NCI-H226 (cell line): ENCODE results near the gene CD82.

Experiments used
- DNase-seq: peaks from one replicate; pipeline ENCODE4 v3.0.0-alpha.2; 2015

The CD82 gene

DNA sequence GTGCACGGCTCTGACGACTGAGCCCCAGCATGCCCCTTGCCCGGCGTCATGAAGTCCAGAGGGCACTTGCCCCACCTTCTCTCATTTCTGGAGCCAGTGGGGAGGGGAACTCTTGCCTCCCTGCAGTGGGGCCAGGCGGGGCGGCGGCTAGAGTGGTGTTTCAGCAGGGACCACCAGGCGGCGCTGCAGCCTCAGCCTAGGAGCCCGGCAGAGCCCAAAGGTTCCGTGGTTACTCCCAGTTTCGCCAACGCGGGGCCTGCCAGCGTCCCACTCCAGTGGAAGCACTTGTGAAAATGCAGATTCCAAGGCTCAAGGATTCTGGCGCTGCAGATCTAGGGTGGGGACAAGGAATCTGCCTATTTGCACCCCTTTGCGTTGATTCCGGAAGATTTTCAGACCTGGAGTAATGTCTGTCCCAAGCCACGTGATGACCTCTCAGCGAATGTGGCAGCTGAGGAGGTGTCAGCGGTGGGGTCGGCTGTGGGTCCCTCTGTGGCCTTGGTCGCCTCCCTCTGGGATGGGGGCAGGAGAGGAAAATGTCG lies 55.7 kb downstream of the CD82 start:
- DNase-seq = peak; percentile 40

DNA sequence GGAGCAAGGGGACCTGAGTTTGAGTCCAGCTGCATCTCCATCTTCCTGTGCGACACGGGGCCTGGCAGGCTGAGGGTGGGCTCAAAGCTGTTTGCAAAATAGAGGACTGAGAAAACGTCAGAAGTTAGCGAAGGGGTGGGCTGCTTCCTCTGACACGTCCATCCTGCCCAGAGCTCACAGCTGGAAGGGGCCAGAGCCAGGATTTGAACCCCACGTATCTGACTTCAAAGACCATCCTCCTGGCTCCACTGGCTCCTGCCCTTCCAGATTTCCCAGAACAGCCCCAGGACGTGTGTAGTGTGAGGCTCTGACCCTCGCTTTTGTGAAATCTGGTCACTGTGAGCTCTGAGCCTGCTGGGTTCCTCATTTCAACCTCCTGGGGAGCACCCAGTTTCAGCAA lies 56.3 kb downstream of the CD82 start:
- DNase-seq = no peak

DNA sequence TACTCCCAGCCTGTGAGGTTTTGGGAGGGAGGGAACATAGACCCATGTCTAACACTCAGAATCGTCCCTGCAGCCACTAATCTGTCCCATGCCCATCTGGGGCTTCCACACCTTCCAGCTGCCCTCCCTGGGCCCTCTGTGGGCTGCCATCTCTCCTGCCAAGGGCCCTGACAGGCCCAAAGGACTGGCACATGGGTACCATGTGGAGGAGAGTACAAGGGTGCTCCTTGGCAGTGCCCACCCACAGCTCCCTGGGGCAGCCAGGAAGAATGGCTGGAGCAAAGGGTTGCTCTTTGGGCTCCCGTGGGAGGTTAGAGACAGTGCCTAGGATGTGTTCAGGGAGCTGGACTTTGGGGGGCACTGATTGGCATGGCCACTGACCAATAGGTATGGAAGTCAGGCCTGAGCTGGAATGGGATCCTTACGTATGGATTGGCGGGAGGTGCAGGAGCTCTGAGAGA lies 56.8 kb downstream of the CD82 start:
- no peak for DNase-seq

DNA sequence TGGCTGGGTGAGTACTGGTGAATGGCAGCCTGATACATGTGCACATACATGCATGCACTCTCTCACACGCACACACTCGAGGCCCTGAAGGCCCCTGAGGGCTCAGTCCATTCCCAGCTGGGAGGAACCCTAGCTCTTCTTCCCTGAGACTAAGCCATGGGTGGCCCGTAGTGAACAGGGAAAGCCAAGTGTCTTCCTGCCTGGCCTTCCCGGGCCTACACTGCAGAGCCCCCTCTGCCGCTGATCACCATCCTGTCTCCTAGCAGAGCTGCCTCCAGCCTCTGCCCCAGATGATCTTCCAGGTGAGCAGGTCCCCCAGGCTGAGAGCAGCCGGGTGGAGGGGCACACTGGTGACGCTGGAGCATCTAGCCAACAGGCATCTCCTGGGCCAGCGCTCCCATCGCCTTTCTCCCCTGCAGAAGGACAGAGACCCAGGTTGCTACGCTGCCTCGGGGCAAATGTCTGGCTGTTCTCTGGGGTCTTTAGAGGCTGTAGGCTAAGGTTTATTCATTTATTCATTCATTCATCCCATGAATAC lies 57.3 kb downstream of the CD82 start:
- no peak for DNase-seq

DNA sequence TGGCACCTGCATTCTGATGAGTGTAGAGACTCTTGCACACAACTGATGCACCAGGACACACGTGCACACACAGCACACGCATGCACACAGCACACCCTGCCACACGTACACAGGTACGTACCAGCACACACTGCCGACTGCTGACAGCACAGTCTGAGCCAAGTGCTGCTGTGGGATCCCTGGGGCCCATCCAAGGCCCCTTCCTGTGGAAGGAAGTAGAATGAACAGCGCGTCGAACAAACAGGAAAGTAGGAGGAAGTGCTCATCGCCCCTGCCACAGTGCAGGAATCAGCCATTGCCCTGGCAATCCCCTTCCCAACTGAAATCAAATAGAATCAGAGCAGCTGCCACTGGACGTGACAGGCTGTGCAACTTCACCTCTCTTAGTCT lies 57.9 kb downstream of the CD82 start:
- no peak for DNase-seq

DNA sequence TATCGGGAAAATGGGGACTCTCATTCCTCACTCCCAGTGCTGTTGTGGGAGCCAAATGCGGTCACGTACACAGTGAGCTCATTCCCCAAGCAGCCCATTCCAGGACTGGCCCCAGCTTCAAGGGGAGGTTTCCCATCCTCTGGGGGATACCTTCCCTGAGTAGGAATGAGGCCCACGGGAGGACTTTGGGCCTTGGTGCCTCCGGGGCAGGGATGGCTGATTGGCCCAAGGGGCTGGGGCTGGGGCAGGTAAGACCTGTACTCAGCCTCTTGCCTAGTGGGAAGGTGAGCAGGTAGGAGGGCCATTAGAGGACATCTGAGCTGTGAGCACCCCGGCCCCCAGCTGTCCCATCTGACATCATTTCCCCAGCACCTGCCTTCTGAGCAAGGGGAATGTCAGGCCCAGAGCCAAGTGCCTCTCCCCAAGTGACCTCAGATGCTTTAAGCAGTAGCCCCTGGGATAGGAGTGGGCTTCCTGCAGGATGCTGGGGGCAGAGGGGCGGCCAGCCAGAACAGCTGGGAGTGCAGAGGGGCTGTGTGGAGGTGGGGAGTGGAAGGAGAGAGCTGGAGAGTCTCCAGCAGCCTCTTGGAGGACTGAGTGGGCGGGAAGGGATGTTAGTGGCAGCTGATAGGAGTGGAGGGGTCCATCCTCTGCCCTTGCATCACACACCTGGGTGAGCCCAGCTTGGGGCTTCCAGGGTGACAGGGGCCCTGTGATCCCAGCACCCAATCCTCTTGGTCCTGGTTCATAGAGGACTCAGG lies 58.4 kb downstream of the CD82 start:
- no peak for DNase-seq

DNA sequence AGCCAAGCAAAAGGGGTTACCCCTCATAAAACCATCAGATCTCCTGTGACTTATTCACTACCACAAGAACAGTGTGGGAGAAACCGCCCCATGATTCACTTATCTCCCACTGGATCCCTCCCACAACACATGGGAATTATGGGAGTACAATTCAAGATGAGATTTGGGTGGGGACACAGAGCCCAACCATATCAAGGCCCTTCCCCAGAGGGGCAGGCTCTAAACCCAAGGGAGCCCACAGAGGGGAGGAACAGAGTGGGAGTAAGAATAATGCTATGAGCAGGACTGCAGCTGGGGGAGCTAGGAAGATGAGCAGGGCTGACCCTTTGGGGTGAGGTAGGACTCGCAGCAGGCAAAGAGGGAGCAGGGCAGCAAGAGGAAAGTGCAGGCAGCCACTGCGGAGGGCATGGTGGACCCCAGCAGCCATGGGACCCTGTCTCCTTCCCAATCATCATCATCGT lies 59.3 kb downstream of the CD82 start:
- no peak for DNase-seq

DNA sequence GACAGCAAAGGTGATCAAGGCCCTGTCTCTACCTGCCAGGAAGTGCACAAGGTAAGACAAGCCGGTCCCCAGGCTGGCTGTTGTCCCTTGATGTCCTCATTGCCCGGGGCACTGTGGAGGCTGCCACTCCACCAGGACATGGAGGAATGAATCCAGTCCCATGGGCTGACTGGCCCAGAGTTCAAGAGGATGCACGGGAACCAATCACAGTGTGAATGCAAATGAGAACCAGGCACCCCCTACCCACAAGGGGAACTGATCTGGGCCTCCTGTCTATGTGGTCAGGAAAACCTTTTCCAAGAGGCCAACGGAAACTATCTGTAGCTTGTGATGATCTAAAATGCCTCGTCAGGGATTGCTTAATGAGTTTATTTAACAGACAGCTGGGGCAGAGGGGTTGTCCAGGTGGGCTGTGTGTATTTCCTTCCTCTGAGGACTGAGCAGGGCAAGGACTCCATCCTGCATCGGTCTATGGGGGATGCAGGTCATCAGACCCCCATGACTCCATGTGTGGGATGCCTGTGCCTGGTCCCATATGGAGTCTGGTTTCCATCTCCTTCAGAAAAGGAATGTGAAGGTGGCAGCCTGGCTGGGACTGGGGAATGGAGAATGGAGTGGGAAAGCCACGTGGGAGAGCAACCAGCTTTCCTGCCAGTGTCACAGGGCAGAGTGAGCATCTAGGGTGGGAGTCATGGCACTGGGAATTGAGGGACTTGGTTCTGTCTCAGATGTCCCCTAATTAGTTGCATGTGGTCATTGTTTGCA lies 60.5 kb downstream of the CD82 start:
- no peak for DNase-seq

DNA sequence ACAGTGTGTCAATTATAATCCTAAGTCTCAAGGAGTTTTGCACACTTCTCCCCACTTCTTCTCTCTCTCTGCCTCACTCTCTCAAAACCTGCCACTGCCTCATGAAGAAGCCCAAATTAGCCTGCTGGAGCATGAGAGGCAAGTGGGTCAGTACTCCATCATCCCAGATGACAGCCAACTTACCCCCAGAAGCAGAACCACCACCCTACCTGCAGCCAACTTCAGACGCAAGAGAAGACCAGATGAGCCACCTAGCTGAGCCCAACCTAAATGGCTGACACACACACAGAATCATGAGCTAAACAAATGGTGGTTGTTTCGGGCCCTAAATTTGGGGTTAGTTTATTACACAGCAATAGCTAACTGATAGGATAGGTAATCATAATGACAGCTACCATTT lies 61.2 kb downstream of the CD82 start:
- DNase-seq = no peak

DNA sequence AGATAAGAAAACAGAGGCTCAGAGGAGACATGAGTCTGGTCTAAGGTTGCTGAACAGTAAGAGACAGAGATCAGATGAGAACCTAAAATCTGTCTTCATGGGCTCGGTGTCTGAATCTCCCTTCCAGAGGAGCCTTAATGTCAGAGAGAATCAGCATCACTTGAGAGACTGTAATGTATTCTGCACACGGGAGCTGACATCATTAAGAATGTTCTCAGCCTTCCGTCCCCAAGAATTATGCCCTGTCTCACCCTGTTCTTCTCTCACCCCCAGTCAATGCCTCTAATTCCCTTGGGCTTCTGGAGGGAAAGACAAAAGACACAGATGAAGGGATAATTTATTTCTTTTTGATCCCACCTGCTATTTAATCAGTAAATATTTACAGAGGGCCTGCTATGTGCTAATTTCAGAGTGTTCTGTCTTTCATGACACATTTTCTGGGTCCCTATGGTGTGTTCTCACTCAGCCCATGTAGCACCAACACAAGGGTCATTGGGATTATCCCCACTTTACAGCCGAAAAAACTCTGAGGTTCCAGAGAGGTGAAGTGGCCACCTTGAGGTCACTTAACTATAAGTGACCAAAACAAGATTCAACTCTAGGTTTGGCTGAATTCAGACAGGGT lies 61.8 kb downstream of the CD82 start:
- DNase-seq = no peak

DNA sequence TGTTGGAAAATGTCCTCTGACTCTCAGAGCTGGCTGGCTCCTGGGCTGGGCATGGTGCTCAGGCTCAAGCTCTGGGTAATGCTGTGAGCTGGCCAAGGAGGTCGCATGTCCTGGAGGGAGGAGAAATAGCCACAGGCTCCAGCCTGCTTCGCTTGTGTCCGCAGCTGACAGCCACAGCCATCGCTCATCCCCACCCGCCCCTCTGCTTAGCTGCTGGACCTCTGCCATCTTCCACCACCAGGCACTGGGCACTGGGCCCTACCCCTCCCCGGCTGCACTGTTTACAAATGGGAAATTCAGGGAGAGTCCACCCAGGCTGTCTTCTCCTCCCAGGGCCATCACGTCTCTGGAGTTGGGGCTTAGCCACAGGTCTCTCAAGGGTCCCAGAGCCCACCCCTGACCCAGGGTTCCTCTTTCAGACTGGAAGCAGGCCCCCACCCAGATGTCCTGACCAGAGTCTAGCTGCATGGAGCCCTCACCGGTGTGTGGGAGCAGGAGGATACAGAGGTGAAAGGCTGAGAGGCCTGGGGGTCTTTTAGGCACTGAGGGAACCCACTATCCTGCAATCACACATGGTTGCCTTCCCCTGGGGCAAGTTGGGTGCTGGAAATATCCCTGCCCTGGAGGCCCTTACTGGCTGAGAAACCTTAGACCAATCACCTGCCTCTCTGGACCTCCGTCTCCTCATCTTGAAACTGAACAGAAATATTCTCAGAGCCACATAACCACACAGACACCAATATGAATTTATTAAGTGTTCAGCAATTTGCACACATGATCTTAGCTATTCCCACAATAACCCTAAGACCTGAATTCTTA lies 62.7 kb downstream of the CD82 start:
- DNase-seq = peak; percentile 37

DNA sequence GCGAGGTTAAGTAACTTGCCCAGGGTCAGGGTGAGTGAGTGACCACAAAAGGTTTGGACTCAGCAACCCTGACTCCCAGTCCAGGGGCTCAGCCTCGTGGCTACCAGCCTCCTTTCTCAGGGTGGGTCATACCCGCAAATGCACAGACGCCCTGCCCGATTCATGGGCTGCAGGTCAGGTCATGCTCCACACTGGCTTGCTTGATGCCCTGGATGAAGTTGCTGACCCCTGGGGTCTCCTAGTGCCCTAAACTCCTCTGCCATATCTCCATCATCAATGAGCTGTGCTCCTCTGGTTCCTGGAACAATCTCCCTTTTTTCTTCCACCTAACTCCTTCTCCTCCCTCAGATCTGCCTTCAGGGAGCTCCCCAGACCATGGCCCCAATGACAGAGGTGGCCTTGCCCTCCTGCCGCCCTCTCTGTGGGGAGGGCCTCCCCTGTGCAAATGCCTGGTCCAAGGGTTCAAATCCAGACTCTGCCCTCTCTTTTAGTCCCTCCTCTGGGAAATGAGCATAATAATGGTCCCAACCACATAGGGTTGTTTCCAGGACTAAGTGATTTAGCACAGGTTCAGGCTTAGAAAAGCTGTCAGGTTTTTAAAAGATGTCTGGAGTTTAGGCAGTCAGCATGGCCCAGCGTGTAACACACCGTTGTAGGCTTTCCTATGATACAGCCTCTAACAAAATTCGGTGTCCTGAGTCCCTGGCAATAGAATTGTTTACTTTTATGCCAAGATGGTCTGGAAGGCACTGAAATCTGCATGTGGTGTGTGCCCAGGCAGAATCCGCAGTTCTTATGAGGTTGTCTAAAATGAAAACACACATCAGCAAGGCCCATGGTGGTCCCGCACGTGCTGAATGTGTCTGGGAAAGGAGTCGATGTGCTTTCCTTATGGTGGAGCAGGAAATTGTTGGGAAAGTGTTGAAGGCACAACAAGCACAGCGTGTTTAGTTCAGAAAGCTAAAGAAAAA lies 63.6 kb downstream of the CD82 start:
- DNase-seq = no peak

DNA sequence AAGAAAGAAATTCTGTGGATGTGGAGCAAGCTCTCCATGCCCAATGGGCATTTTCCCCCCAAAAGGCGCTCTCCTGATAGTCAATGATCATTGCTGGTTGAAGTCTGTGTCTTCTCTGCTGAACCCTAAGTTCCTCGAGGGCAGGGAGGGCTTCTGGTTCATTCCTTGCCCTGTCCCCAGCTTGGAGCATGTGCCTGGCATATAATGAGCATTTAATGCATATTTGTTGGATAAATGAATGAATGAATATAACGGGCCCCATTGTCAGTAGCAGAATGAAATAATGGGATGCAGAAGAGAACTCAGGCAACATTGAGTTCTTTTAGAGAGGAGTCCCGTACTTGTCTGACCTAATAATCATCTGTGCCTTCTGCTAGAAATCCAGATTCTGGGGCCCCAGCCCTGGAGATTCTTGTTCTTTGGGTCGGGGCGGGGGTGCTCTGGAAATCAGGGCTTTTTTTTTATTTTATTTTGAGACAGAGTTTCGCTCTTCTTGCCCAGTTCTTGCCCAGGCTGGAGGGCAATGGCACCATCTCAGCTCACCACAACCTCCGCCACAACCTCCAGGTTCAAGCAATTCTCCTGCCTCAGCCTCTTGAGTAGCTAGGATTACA lies 64.4 kb downstream of the CD82 start:
- DNase-seq = no peak

DNA sequence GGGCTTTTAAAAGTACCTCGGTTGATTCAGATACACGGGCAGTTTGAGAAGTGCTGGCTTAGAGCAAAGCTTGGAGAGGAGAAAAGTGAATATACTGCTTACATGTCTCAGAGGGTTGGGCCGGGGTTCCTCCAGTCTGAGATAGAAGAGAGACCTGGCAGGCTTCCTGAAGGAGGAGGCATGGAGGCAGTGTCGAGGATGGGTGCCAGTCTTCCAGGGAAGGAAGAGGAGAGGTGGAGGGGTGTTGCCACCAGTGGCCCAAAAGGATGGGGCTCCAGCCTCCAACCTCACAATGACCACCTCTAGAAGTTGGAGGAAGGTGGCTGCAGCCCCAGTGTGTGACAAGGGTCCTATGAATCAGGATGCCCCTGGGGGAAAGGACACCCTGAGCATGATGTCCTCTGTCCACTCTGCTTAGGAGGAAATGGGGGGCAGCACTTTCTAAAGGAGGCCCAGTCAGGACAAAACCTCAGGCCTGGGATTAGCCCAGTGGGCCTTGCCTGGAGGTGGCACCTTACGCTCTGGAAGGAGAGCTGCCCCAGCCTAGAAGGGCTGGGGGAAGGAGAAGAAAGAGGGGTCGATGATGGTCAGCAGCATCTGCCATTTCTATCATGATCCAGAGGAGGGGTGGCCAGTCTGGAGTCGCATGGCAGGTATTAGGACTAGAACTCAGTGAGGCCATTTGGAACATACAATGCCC lies 65.2 kb downstream of the CD82 start:
- DNase-seq = no peak

DNA sequence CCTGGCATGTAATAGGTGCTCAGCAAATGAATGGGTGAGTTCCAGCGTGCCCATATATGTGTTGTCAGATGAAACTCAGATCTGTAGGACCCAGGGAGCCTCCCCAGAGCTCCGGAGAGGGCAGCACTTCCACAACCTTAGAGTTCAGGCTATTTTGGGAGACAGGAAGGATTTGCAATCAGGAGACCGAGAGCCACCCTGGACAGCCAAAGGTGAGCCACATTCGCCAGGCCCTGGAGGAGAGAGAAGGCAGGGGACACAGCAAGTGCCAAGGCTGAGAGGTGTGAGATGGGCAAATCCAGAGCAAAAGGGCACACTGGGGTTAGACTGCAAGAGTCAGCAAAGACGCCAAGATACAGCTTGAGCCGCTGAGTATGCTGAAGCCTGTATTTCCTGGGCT lies 66.4 kb downstream of the CD82 start:
- no peak for DNase-seq

DNA sequence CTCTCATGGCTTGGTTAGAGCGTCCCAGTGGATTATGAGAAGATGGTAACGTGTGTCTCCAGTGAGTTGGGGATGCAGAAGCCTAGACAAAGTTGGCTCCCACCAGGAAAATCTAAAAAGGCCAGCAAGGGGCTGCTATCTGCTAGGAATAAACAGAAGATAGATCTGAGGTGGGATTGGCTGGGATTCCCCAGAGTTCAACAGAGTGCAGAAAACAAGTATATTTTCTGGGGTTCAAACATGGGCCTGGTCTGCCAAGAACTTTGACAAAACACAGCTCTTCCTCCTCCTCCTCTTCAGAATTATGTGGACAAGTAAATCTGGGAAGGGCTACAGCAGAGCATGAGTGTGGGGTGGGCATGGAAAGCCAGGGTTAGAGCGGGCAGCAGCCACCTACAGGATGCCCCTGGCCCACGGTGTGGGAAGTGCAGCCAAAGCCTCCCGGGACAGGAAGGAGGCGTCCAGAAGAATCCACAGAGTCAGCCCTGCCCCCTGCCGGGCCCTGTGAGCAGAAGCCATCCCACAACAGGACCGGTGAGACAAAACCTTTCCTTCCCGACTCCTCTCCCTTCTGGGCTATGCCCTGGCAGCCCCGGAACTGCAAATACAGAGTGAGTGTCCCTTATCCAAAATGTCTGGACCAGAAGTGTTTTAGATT lies 67.1 kb downstream of the CD82 start:
- no peak for DNase-seq

DNA sequence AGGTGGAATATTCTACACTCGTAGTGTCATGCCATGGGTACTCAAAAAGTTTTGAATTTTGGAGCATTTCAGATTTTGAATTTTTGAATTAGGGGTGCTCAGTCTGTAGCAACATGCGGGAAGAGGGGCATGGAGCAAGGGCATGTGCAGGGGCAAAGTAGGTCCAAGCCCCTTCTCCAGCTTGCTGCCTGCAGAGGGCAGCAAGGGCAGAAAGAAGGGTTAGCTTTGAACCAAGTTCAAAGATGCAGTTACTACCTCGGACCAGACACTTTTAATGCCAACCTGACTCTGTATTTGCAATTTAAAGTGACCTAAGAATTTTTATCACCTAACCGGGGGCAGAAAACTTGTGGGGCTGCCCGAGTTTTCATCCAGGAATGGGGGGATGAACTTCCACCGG lies 68.2 kb downstream of the CD82 start:
- DNase-seq = no peak

DNA sequence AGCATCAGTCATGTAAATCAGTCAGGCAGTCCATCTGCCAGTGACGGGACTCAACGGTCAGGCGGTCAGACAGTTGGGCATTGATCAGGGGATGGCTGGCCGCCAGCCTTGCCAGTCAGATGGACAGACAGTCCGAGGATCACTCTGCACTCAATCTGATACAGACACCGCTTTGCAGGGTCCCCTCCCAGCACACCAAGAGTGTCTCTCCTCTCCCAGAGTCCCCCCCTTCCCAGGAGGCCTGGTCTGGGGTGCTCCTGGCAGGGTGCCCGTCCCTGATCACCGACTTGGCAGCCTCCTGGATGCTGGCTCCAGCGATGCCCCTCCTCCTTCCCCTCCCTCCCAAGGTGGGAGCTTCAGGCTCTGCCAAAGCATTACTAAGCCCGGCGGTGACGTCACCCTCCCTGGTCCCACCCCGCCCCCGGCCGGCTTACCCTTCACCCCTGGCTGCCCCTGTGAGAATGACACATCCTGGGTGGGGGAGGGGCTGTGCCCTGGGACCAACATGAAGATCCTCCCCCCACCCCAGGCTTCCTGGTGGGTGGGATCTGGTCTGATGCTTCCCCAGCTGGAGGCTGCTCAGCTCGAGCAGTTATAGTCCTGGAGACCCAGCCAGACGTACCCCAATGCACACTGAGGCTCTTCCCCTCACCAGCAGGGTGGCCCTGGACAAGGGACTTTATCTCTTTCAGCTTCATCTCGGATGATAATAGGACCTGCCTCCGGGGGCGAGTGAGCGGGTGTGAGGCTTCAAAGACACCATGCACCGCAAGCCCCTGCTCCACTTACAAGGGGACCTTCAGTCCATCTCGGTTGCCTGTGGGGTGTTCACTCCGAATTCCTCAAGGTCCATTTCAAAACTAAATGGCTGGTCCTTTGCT lies 69.2 kb downstream of the CD82 start:
- DNase-seq = peak; percentile 79
